HCT116 (cell line): ENCODE measurements around the gene TMEM125. TPM values are rescaled to one million over a fixed set of nuclear protein-coding genes. Genes with fewer than 3 reads are reported as not detected.

Source experiments
- ATAC-seq: fragments of 200-7000 bp; cut with Tn5 transposase; 2 replicates; pipeline ENCODE4 v1.9.1; 2020; ENCODE audit warnings: mild to moderate bottlenecking, moderate library complexity
- BruUV-seq: library from RNA; stranded (reverse); fragments of 400-500 nt; replicated peaks from 2 replicates; lab custom pipeline; 2021; lab: Mats Ljungman, UMichigan
- CTCF ChIA-PET: fragments of 300-600 bp; sonication (Branson Sonifier 250); formaldehyde crosslinking; loops from one replicate; lab custom pipeline; 2021; ENCODE audit warnings: antibody characterized with exemption; lab: Charles Lee
- POLR2A ChIA-PET: fragments of 300-600, 350-600 bp; sonication (Branson Sonifier 250); formaldehyde crosslinking; loops from one replicate; lab custom pipeline; 2021; ENCODE audit warnings: antibody characterized with exemption; lab: Charles Lee
- RAD21 ChIA-PET, 2 experiments: fragments of 300-600 bp; sonication (Branson Sonifier 250); formaldehyde crosslinking; loops; one replicate each; lab custom pipeline; 2023; ENCODE audit warnings: low total read pairs in 2 of 2; ENCODE audit not compliant: uncharacterized antibody in 2 of 2, unreplicated experiment in 2 of 2, low non-redundant PET in 1 of 2; lab: Charles Lee
- DNase-seq: peaks from one replicate; pipeline ENCODE4 v3.0.0-alpha.2; 2010; ENCODE audit warnings: low read depth, low spot score
- H2AFZ ChIP-seq: fragments of 200-600 bp; shearing (Covaris generic), sonication (generic); 2 replicates; pipeline ENCODE4 v1.6.1; 2017; ENCODE audit warnings: low read depth, mixed run types, mixed read lengths, antibody characterized with exemption, low read length; ENCODE audit not compliant: poor library complexity, severe bottlenecking
- H3K27ac ChIP-seq: 2 replicates; pipeline ENCODE4 v1.5.1; 2012; ENCODE audit warnings: low read depth, low read length
- H3K27me3 ChIP-seq: fragments of 200-600 bp; sonication (generic); 2 replicates; pipeline ENCODE4 v1.6.1; 2016; ENCODE audit warnings: mixed run types, low read length, mixed read lengths; ENCODE audit not compliant: insufficient read depth
- H3K36me3 ChIP-seq, 2 experiments: fragments of 200-500 bp in 1 of 2; fragments of 200-600 bp in 1 of 2; sonication (Bioruptor generic) in 1 of 2; sonication (generic) in 1 of 2; 2 replicates each; pipeline versions ENCODE4 v1.5.1 to v1.6.1; 2014 to 2016; ENCODE audit warnings: low read length in 2 of 2, inconsistent platforms in 1 of 2, mixed read lengths in 1 of 2, mixed run types in 1 of 2; ENCODE audit not compliant: insufficient read depth in 2 of 2, control insufficient read depth in 1 of 2
- H3K4me1 ChIP-seq, 2 experiments: fragments of 200-600 bp in 1 of 2; sonication (generic) in 1 of 2; 2 replicates each; pipeline versions ENCODE4 v1.5.1 to v1.6.1; 2012 to 2017; ENCODE audit warnings: low read length in 2 of 2, inconsistent platforms in 1 of 2, mild to moderate bottlenecking in 1 of 2, mixed read lengths in 1 of 2, mixed run types in 1 of 2, moderate library complexity in 1 of 2; ENCODE audit not compliant: insufficient read depth in 2 of 2, control insufficient read depth in 1 of 2
- H3K4me2 ChIP-seq: fragments of 200-600 bp; sonication (generic); 2 replicates; pipeline ENCODE4 v1.6.1; 2017; ENCODE audit warnings: mixed run types, low read length, mixed read lengths
- H3K4me3 ChIP-seq, 2 experiments: fragments of 200-600 bp in 1 of 2; sonication (generic) in 1 of 2; replicated peaks in 1 of 2; 2 replicates each; pipeline ENCODE4 v1.5.1; 2011 to 2016; ENCODE audit warnings: low read length in 2 of 2, control low read depth in 1 of 2, low read depth in 1 of 2, mild to moderate bottlenecking in 1 of 2, mixed read lengths in 1 of 2, mixed run types in 1 of 2
- H3K79me2 ChIP-seq: fragments of 200-600 bp; sonication (generic); 2 replicates; pipeline ENCODE4 v1.6.1; 2017; ENCODE audit warnings: mild to moderate bottlenecking, mixed run types, low read length, moderate library complexity, mixed read lengths; ENCODE audit not compliant: insufficient read depth
- H3K9ac ChIP-seq: fragments of 200-600 bp; sonication (generic); 2 replicates; pipeline ENCODE4 v1.6.1; 2016; ENCODE audit warnings: low read length, mixed read lengths
- H3K9me2 ChIP-seq: fragments of 200-600 bp; sonication (generic), shearing (Covaris generic); 2 replicates; pipeline ENCODE4 v1.6.1; 2017; ENCODE audit warnings: mixed run types, mild to moderate bottlenecking, moderate library complexity; ENCODE audit not compliant: insufficient read depth
- H3K9me3 ChIP-seq, 2 experiments: fragments of 200-500 bp in 1 of 2; fragments of 200-600 bp in 1 of 2; sonication (Bioruptor generic) in 1 of 2; sonication (generic) in 1 of 2; 2 replicates each; pipeline ENCODE4 v1.6.1; 2014 to 2017; ENCODE audit warnings: low read length in 2 of 2, mixed read lengths in 2 of 2, inconsistent platforms in 1 of 2, low read depth in 1 of 2, mild to moderate bottlenecking in 1 of 2, mixed run types in 1 of 2, moderate library complexity in 1 of 2; ENCODE audit not compliant: control insufficient read depth in 1 of 2, insufficient read depth in 1 of 2
- H4K20me1 ChIP-seq: fragments of 200-600 bp; sonication (generic), shearing (Covaris generic); 2 replicates; pipeline ENCODE4 v1.6.1; 2017; ENCODE audit warnings: mixed run types, mild to moderate bottlenecking, moderate library complexity; ENCODE audit not compliant: insufficient read depth
- CEBPB ChIP-seq: IDR thresholded peaks from 2 replicates; pipeline ENCODE4 v1.6.1; 2012; ENCODE audit warnings: low read depth
- EGR1 ChIP-seq: IDR thresholded peaks from 2 replicates; pipeline ENCODE4 v1.6.1; 2012; ENCODE audit warnings: low read depth
- ELF1 ChIP-seq: IDR thresholded peaks from 2 replicates; pipeline ENCODE4 v1.6.1; 2012; ENCODE audit warnings: low read depth, borderline replicate concordance
- EZH2 ChIP-seq: fragments of 200-600 bp; sonication (generic); IDR thresholded peaks from 2 replicates; pipeline ENCODE4 v1.6.1; 2017; ENCODE audit warnings: antibody characterized with exemption, mixed run types
- EZH2phosphoT487 ChIP-seq: fragments of 200-600 bp; IDR thresholded peaks from 2 replicates; pipeline ENCODE4 v1.6.1; 2018; ENCODE audit warnings: antibody characterized with exemption, borderline replicate concordance
- FOSL1 ChIP-seq: IDR thresholded peaks from 2 replicates; pipeline ENCODE4 v1.6.1; 2012; ENCODE audit warnings: low read depth
- JUND ChIP-seq: IDR thresholded peaks from 2 replicates; pipeline ENCODE4 v1.6.1; 2012
- POLR2AphosphoS5 ChIP-seq: IDR thresholded peaks from 2 replicates; pipeline ENCODE4 v1.6.1; 2011; ENCODE audit warnings: mild to moderate bottlenecking, low read depth, low read length, moderate library complexity
- RAD21 ChIP-seq: IDR thresholded peaks from 2 replicates; pipeline ENCODE4 v1.6.1; 2012; ENCODE audit warnings: low read depth, mild to moderate bottlenecking
- SP1 ChIP-seq: IDR thresholded peaks from 2 replicates; pipeline ENCODE4 v1.6.1; 2012; ENCODE audit warnings: low read depth
- YY1 ChIP-seq: IDR thresholded peaks from 2 replicates; pipeline ENCODE4 v1.6.1; 2011; ENCODE audit warnings: low read length, low read depth, moderate library complexity, mild to moderate bottlenecking; ENCODE audit not compliant: insufficient replicate concordance; ENCODE audit errors: extremely low read depth
- intact Hi-C: fragments of 100-400 bp; cut with micrococcal nuclease; formaldehyde crosslinking; loops from 2 replicates; pipeline ENCODE4 v1.10.0; 2022
- total RNA-seq: library from RNA; stranded (reverse); gene quantifications from one replicate; pipeline ENCODE4 v1.2.1, GENCODE V29; 2021; ENCODE audit not compliant: unreplicated experiment
- TF ChIP-seq, protein P1 (sequence below): IDR thresholded peaks from 2 replicates; pipeline ENCODE4 v1.6.1; 2012
- TF ChIP-seq, protein P2 (sequence below): IDR thresholded peaks from 2 replicates; pipeline ENCODE4 v1.6.1; 2012; ENCODE audit warnings: low read depth
- TF ChIP-seq, protein P3 (sequence below), 3 experiments: fragments of 200-600 bp in 1 of 3; sonication (generic) in 1 of 3; IDR thresholded peaks in 2 of 3; conservative IDR thresholded peaks in 1 of 3; 2 replicates each; pipeline ENCODE4 v1.5.1; 2012 to 2017; ENCODE audit warnings: low read depth in 2 of 3, low read length in 2 of 3, antibody characterized with exemption in 1 of 3, borderline replicate concordance in 1 of 3, control low read depth in 1 of 3, mild to moderate bottlenecking in 1 of 3, mixed read lengths in 1 of 3, mixed run types in 1 of 3, moderate library complexity in 1 of 3; ENCODE audit not compliant: insufficient read depth in 1 of 3
- TF ChIP-seq, protein P4 (sequence below): IDR thresholded peaks from 2 replicates; pipeline ENCODE4 v1.6.1; 2012

Gene TMEM125
- total RNA-seq, 1 experiment from 2014 or later = 13.9 TPM

DNA sequence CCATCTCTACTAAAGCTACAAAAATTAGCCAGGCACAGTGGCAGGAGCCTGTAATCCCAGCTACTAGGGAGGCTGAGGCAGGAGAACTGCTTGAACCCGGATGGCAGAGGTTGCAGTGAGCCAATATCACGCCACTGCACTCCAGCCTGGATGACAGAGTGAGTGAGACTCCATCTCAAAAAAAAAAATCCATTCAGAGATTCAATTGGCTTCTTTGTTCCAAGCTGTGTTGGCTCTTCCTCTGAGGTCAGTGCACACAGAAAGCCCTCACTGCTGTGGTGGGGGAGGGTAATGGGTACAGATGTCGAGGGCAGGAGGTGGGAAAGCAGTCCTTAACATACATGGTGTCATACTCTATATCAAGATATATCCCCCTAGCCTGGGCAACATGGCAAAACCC is 45.7 kb downstream of the TMEM125 start:
- Histone ChIP-seq H4K20me1 (no peaks in the 10 kb centered on the region), H3K79me2 (no peaks in the 10 kb centered on the region), H3K9me2 (no peaks in the 10 kb centered on the region), H3K27me3 (no peaks in the 10 kb centered on the region), H3K9me3 (no peaks in the 10 kb centered on the region), H3K27ac (no peak overlapping the region), H3K4me2 (no peak overlapping the region), H3K36me3 (no peaks in the 10 kb centered on the region), H3K4me3 (no peak overlapping the region), H3K9ac (no peak overlapping the region), H3K4me1 (peaks cover 0 to 11% of the 10 kb centered on the region in 2 experiments; a peak in 1 of 4 replicates), H2AFZ (no peak overlapping the region)
- ATAC-seq (no peak), DNase-seq (no peak)
- BruUV-seq = no TSS peak
- TF ChIP-seq YY1 = no peak
- no peak for TF ChIP-seq SP1
- TF ChIP-seq RAD21 = no peak
- TF ChIP-seq FOSL1 = no peak
- TF ChIP-seq EGR1 = no peak
- TF ChIP-seq EZH2phosphoT487 = no peak
- no peak for TF ChIP-seq JUND
- TF ChIP-seq CEBPB = no peak
- POLR2A ChIA-PET = no interaction called here
- RAD21 ChIA-PET = no interaction called here
- intact Hi-C loops = no loop called here
- CTCF ChIA-PET = no interaction called here

DNA sequence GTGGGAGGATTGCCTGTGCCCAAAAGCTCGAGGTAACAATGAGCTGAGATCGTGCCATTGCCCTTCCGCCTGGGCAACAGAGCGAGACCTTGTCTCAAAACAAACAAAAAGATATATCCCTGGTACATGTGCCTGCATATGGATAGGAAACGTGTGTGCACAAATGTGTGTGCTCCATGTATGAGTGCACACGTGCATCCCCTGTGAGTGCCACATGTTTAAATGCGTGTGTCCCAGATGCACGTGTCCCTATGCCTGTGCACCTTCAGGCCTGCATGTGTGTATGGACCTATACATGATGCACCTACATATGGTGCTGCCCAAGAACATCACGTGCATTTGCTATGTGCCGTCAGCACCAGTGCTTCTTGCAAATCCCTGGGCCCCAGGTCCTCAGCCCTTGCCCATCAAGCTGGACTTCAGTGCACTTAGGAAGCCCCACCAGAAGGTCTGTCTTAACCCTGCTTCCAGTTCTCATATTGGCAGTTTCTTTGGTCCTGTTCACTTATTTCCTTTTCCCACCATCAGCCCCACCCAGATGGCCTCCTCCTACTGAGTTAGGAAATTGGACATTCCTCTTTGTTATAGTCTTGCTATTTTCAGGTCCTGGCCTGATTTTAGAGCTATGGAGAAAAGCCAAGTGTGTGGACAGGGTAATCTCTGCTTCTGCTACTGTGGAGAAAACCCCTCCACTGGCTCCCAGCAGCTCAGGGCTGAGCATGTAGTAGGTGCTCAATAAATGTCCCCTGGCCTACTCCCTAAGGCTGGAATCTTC is 46.4 kb downstream of the TMEM125 start:
- Histone ChIP-seq H3K4me3 (no peak overlapping the region), H3K4me1 (peaks cover 0 to 15% of the 10 kb centered on the region in 2 experiments; a peak in 2 of 4 replicates), H3K36me3 (no peaks in the 10 kb centered on the region), H3K9ac (no peak overlapping the region), H4K20me1 (no peaks in the 10 kb centered on the region), H3K27ac (no peak overlapping the region), H3K4me2 (no peak overlapping the region), H2AFZ (no peak overlapping the region), H3K27me3 (no peaks in the 10 kb centered on the region), H3K9me3 (no peaks in the 10 kb centered on the region), H3K9me2 (no peaks in the 10 kb centered on the region), H3K79me2 (no peaks in the 10 kb centered on the region)
- DNase-seq (no peak), ATAC-seq (no peak)
- intact Hi-C loops = no loop called here
- CTCF ChIA-PET = interaction anchor here (0.6 kb wide), 1 partner anchor 43 kb away, joined by 5 read pairs; the partner anchor contains the start of gene CDC20
- RAD21 ChIA-PET = no interaction called here
- POLR2A ChIA-PET = no interaction called here
- no TSS peak for BruUV-seq
- TF ChIP-seq, protein P1, sequence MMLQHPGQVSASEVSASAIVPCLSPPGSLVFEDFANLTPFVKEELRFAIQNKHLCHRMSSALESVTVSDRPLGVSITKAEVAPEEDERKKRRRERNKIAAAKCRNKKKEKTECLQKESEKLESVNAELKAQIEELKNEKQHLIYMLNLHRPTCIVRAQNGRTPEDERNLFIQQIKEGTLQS = no peak
- no peak for TF ChIP-seq ELF1
- TF ChIP-seq, protein P2, sequence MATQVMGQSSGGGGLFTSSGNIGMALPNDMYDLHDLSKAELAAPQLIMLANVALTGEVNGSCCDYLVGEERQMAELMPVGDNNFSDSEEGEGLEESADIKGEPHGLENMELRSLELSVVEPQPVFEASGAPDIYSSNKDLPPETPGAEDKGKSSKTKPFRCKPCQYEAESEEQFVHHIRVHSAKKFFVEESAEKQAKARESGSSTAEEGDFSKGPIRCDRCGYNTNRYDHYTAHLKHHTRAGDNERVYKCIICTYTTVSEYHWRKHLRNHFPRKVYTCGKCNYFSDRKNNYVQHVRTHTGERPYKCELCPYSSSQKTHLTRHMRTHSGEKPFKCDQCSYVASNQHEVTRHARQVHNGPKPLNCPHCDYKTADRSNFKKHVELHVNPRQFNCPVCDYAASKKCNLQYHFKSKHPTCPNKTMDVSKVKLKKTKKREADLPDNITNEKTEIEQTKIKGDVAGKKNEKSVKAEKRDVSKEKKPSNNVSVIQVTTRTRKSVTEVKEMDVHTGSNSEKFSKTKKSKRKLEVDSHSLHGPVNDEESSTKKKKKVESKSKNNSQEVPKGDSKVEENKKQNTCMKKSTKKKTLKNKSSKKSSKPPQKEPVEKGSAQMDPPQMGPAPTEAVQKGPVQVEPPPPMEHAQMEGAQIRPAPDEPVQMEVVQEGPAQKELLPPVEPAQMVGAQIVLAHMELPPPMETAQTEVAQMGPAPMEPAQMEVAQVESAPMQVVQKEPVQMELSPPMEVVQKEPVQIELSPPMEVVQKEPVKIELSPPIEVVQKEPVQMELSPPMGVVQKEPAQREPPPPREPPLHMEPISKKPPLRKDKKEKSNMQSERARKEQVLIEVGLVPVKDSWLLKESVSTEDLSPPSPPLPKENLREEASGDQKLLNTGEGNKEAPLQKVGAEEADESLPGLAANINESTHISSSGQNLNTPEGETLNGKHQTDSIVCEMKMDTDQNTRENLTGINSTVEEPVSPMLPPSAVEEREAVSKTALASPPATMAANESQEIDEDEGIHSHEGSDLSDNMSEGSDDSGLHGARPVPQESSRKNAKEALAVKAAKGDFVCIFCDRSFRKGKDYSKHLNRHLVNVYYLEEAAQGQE = no peak
- TF ChIP-seq, protein P3, sequence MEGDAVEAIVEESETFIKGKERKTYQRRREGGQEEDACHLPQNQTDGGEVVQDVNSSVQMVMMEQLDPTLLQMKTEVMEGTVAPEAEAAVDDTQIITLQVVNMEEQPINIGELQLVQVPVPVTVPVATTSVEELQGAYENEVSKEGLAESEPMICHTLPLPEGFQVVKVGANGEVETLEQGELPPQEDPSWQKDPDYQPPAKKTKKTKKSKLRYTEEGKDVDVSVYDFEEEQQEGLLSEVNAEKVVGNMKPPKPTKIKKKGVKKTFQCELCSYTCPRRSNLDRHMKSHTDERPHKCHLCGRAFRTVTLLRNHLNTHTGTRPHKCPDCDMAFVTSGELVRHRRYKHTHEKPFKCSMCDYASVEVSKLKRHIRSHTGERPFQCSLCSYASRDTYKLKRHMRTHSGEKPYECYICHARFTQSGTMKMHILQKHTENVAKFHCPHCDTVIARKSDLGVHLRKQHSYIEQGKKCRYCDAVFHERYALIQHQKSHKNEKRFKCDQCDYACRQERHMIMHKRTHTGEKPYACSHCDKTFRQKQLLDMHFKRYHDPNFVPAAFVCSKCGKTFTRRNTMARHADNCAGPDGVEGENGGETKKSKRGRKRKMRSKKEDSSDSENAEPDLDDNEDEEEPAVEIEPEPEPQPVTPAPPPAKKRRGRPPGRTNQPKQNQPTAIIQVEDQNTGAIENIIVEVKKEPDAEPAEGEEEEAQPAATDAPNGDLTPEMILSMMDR (IDR thresholded peaks at IDR 0.05 in 2 of 3, conservative IDR thresholded peaks at IDR 0.05 in 1 of 3; ENCODE audit: borderline replicate concordance in 1 of 3, insufficient read depth in 1 of 3, low read depth in 2 of 3, low read length in 2 of 3) = no peak
- TF ChIP-seq, protein P4, sequence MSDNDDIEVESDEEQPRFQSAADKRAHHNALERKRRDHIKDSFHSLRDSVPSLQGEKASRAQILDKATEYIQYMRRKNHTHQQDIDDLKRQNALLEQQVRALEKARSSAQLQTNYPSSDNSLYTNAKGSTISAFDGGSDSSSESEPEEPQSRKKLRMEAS = no peak
- TF ChIP-seq EGR1 = no peak
- TF ChIP-seq POLR2AphosphoS5 = no peak
- no peak for TF ChIP-seq EZH2
